Sigmoid colon (tissue), 7 donors: ENCODE measurements around the gene ZFR2. TPM values are rescaled to one million over a fixed set of nuclear protein-coding genes. Genes with fewer than 3 reads are reported as not detected.

Source experiments
- DNase-seq: peaks from one replicate; pipeline ENCODE4 v3.0.0-alpha.2; 2019
- H3K27ac ChIP-seq, 4 donors: fragments of 200-600 bp; sonication (generic); one replicate each; pipeline ENCODE4 v1.5.1; 2016 to 2019; ENCODE audit warnings: mild to moderate bottlenecking in 1 of 4
- H3K27me3 ChIP-seq, 3 donors: fragments of 200-600 bp; sonication (generic); one replicate each; pipeline ENCODE4 v1.5.1; 2019; ENCODE audit warnings: mild to moderate bottlenecking in 1 of 3
- H3K36me3 ChIP-seq, 4 donors: fragments of 200-600 bp; sonication (generic); one replicate each; pipeline ENCODE4 v1.5.1; 2016 to 2019
- H3K4me1 ChIP-seq, 4 donors: fragments of 200-600 bp; sonication (generic); one replicate each; pipeline ENCODE4 v1.5.1; 2017 to 2019
- H3K4me3 ChIP-seq, 4 donors: fragments of 200-600 bp; sonication (generic); one replicate each; pipeline ENCODE4 v1.5.1; 2017 to 2019; ENCODE audit warnings: mild to moderate bottlenecking in 2 of 4, moderate library complexity in 1 of 4
- H3K9me3 ChIP-seq, 4 donors: fragments of 200-600 bp in 3 of 4; sonication (generic) in 3 of 4; one replicate each; pipeline versions ENCODE4 v1.5.1 to v1.6.1; 2013 to 2019
- EP300 ChIP-seq, 4 donors: sonication (generic); formaldehyde crosslinking; IDR thresholded peaks; one replicate each; pipeline ENCODE4 v1.6.1; 2017; ENCODE audit warnings: antibody characterized with exemption in 4 of 4
- POLR2A ChIP-seq, 2 donors: fragments of 450-650 bp; IDR thresholded peaks; one replicate each; pipeline ENCODE4 v1.6.1; 2016; ENCODE audit warnings: antibody characterized with exemption in 2 of 2, mild to moderate bottlenecking in 2 of 2, moderate library complexity in 2 of 2
- POLR2AphosphoS5 ChIP-seq, 4 donors: sonication (generic); formaldehyde crosslinking; IDR thresholded peaks; one replicate each; pipeline ENCODE4 v1.6.1; 2017; ENCODE audit warnings: antibody characterized with exemption in 4 of 4
- WGBS, 2 donors: extraction: QIAGEN DNeasy Blood & Tissue Kit; methylation state at CpG; one replicate each; pipeline ENCODE4 v1.1.7; 2013; 5-methylcytosine and 5-hydroxymethylcytosine counted together
- intact Hi-C: fragments of 100-400 bp; cut with DNase I; formaldehyde crosslinking; loops from one replicate; pipeline ENCODE4 v1.15.1; 2023
- polyA plus RNA-seq, 3 donors: library from polyadenylated mRNA; stranded (reverse); fragments of 200-250 nt; gene quantifications; one replicate each; pipeline ENCODE4 v1.2.3, GENCODE V29; 2013
- total RNA-seq, 4 donors: library from RNA; depleted of rRNA; stranded (reverse); fragments of >200 nt; gene quantifications; one replicate each; pipeline ENCODE4 v1.1.0, GENCODE V29; 2016
- TF ChIP-seq, protein P1 (sequence below), 4 experiments: fragments of 450-650 bp in 3 of 4; fragments of 200-600 bp in 1 of 4; IDR thresholded peaks; one replicate each; pipeline ENCODE4 v1.5.1; 2016 to 2019; ENCODE audit warnings: antibody characterized with exemption in 4 of 4, mild to moderate bottlenecking in 3 of 4, moderate library complexity in 2 of 4
- donor health status: healthy with polysubstance abuse.
- donor health status: Bipolar disorder and iron deficiency.
- donor health status: healthy.

ZFR2 gene
- total and polyA plus RNA-seq, 7 donors, result under 0.01 to 1.2 (median 0.47) TPM; not detected in 3

DNA sequence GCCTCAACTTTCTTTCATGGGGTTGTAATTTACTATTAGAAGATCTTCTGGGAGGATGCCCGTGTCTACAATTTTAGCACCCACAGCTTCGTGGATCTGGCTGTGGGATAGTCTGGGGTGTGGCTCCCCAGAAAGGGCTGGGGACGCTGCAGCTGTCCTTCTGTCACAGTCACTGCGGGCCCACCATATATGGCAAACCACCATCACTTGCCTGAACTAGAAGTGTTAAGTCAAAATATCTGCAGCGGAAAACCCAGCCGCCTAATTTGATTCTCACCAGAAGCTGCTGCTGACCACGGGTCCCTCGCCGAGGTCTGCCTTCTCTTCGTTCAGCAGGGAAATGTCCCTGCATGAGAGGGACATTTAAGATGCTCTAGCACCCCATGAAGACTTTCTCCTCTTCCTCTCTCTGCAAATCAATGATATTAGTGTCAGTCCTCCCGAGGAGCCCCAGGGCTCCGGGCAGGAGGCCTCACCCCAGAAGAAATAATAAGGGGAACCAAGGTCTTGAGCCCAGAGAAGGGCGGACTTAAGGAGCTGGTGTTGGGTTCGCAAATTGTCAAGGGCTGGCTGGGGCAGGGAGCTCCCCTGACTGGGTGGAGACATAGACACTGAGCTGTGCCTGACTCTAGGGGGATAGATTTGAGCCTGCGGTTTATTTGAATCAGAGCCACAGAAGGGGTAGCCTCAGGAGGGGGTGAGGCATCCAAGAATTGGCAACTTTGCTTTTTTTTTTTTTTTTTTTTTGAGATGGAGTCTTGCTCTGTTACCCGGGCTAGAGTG, 79.7 kb downstream of the ZFR2 start:
- 50 to 54% methylated on average over 15 to 16 of the region's 16 CpGs for WGBS, 2 donors
- TF ChIP-seq, protein P1, sequence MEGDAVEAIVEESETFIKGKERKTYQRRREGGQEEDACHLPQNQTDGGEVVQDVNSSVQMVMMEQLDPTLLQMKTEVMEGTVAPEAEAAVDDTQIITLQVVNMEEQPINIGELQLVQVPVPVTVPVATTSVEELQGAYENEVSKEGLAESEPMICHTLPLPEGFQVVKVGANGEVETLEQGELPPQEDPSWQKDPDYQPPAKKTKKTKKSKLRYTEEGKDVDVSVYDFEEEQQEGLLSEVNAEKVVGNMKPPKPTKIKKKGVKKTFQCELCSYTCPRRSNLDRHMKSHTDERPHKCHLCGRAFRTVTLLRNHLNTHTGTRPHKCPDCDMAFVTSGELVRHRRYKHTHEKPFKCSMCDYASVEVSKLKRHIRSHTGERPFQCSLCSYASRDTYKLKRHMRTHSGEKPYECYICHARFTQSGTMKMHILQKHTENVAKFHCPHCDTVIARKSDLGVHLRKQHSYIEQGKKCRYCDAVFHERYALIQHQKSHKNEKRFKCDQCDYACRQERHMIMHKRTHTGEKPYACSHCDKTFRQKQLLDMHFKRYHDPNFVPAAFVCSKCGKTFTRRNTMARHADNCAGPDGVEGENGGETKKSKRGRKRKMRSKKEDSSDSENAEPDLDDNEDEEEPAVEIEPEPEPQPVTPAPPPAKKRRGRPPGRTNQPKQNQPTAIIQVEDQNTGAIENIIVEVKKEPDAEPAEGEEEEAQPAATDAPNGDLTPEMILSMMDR (IDR thresholded peaks at IDR 0.05), result no peak
- no peak for TF ChIP-seq EP300 (IDR thresholded peaks at IDR 0.05)
- Histone ChIP-seq H3K27ac (no peak overlapping the region), H3K36me3 (no peaks in the 10 kb centered on the region), H3K27me3 (peaks cover 0 to 36% (median 26%) of the 10 kb centered on the region in 3 donors), H3K4me3 (no peak overlapping the region), H3K4me1 (peaks cover 0 to 13% (median 5%) of the 10 kb centered on the region in 4 donors), H3K9me3 (no peaks in the 10 kb centered on the region)
- no peak for DNase-seq
- intact Hi-C loops, result no loop called here

DNA sequence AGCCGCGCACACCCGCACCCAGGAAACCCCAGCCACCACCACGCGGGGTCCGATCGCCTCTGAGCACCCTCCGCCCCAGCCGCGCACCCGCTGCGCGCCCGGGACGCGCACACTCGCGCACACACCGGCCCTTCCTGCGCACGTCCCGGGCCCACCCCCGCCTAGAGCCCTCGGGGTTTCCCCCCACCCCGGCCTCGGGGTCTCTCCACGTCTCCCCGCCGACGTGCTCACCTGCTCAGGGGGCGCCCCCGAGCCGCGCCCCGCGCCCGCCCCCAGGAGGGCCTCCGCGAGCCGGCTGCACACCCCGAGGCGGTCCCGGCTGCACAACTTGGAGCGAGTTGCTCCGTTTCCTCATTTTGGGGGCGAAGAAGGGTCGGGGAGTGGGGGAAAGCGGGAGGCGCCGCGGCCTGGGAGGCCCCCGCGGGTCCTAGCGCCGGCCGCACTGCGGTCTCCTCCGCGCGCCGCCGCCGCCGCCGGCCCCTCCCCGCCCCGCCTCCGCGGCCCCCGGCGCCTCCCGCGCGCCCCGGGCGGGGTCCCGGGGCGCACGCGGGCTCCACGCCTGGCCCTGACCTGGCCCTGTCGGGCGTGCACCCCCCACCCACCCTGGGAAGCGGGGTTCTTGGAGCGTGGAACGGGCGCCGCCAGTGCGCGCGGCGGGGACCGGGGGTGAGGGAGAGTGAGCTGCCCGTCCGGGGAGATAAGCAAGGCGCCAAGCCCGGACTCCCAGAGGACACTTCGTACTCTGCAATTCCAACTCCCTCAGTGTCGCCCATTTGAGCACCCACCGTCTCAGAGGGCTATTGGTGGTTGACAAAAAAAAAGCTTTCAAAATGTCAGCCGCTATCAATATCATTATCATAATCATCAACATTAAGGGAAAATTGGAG, 82.7 kb downstream of the ZFR2 start, which contains the start of gene MATK:
Gene MATK (minus strand): TSS at position 444 of the 887 bp plus-strand sequence. CDS start 1,246 bp downstream, outside the sequence.
- no peak for TF ChIP-seq POLR2A (IDR thresholded peaks at IDR 0.05)
- TF ChIP-seq EP300 (IDR thresholded peaks at IDR 0.05), result no peak
- TF ChIP-seq, protein P1 (IDR thresholded peaks at IDR 0.05), result no peak
- TF ChIP-seq POLR2AphosphoS5 (IDR thresholded peaks at IDR 0.05), result no peak
- WGBS, 2 donors, result 4 to 8% methylated on average over 101 of the region's 101 CpGs
- DNase-seq, result no peak
- Histone ChIP-seq H3K4me3 (peak within 1 kb of the TSS in 3 of 4 donors; percentile 14 to 17 (median 17)), H3K9me3 (peaks cover 12 to 15% (median 13%) of the 10 kb centered on the region in 4 donors), H3K27ac (no peak within 1 kb of the TSS), H3K4me1 (peaks cover 0 to 13% (median 5%) of the 10 kb centered on the region in 4 donors), H3K27me3 (peaks cover 0 to 62% (median 49%) of the 10 kb centered on the region in 3 donors), H3K36me3 (no peaks in the 10 kb centered on the region)
- intact Hi-C loops, result no loop called here

DNA sequence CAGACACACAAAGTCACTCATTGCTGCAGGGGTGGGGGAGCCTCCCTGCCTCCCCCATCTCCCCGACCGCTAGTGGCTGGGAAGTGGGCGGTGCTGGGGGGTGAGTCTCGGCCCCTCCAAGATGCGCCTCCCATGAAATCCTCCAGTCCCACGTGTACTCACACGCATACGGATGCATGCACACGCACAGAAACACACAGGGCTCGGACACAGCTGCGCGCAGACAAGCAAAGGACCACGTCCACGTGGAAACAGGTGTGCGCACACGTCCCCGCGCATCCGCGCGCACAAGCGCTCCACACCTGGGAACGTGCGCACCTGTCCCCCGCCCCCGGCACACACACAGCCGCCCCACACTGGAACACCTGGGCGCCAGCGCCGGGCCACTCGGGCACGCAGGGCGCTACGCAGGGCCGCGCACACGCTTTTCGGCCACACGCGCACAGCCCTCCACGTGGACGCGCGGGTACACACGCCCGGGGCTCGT, 83.3 kb downstream of the ZFR2 start:
- no peak for TF ChIP-seq EP300 (IDR thresholded peaks at IDR 0.05)
- no peak for TF ChIP-seq POLR2A (IDR thresholded peaks at IDR 0.05)
- no peak for TF ChIP-seq POLR2AphosphoS5 (IDR thresholded peaks at IDR 0.05)
- TF ChIP-seq, protein P1 (IDR thresholded peaks at IDR 0.05), result no peak
- peak overlapping the region in 3 of 4 donors; percentile 14 to 17 (median 17) for H3K4me3 ChIP-seq
- no peak for DNase-seq

DNA sequence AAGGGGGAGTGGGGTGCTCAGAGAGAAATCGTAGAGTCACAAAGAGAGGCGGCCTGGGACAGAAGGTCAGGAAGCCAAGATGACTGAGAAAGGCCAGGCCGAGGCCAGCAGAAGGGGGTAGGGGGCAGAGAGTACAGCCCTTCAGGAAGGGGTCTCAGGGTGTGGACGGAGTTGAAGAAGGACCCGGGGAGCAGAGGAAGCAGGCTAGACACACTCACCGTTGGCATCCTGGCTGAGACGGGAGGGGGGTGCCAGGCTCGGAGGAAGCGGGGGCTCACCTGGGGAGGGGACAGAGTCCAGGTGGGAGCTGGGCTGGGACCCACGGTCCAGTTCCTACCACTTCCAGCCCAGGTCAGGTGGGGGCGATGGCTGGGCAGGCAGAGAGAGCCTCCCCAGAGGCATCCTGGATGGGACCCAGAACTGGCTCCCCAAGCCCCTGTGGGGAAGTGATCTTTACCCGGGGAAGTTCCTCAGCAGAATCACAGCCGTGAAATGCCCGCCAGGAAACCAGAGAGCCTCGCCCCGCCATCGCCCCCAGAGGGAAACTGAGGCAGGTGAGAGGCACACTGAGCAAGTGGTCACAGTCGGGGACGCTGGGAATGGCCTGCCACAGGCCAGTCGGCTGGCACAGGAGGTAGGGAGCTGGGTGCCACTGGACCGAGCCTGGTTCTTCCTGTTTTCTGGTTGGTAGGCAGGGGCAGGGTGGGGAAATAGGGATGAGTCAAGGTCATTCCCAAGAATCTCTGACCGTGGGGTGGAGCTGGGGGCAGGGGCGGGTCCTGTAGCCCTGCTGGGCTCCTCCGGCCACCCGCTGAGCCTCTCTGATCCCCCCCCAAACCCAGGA, 84.0 kb downstream of the ZFR2 start:
- peaks cover 0 to 55% (median 49%) of the 10 kb centered on the region in 3 donors for H3K27me3 ChIP-seq
- no peak overlapping the region for H3K27ac ChIP-seq
- H3K4me3 ChIP-seq, result peak overlapping the region in 1 of 4 donors; percentile 17
- DNase-seq, result no peak
- H3K36me3 ChIP-seq, result no peaks in the 10 kb centered on the region
- TF ChIP-seq POLR2AphosphoS5 (IDR thresholded peaks at IDR 0.05) (no peak), POLR2A (IDR thresholded peaks at IDR 0.05) (no peak), EP300 (IDR thresholded peaks at IDR 0.05) (no peak)
- TF ChIP-seq, protein P1 (IDR thresholded peaks at IDR 0.05), result no peak
- intact Hi-C loops, result no loop called here
- H3K9me3 ChIP-seq, result peaks cover 12 to 20% (median 16%) of the 10 kb centered on the region in 4 donors
- WGBS, 2 donors, result 22 to 28% methylated on average over 25 of the region's 25 CpGs
- H3K4me1 ChIP-seq, result peaks cover 0 to 13% (median 5%) of the 10 kb centered on the region in 4 donors

More for the DNA sequence above, 83.3 kb downstream of the ZFR2 start:
- Histone ChIP-seq H3K27me3 (peaks cover 0 to 60% (median 49%) of the 10 kb centered on the region in 3 donors), H3K4me1 (peaks cover 0 to 13% (median 5%) of the 10 kb centered on the region in 4 donors), H3K9me3 (peaks cover 12 to 20% (median 16%) of the 10 kb centered on the region in 4 donors), H3K27ac (no peak overlapping the region), H3K36me3 (no peaks in the 10 kb centered on the region)
- 1 to 4% methylated on average over 47 of the region's 47 CpGs for WGBS, 2 donors
- intact Hi-C loops, result no loop called here
